ENCODE data around the gene TUBA1A.

DNA sequence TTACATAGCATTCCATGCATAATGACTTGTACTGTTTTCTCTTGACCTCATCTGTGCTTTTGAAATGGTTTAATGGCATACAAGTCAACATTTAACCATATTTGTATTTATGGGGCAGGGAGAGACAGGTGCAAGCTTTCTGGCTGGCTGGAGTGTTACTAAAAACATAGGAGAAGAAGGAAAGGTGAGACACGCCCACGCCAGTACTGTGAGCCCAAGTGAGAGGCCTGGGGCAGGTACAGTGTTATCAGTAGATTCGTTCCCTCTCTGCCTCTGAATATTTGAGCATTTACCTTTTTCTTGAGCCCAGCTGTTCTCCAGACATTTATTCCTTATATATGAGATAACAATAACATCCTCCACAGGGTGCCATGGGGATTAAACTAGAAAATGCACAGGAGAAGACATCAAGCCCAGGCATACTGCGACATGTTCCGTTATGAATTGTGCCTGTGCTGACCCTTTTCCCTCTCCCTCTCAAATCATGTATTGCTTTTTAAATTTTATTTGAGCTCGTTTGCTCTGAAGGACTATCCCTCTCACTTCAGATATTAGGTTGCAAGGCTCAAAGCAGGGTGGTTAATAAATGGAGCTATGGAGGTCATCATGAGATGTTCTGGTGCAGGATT lies 41.4 kb upstream of the TUBA1A start:
- TF ChIP-seq, protein P1, sequence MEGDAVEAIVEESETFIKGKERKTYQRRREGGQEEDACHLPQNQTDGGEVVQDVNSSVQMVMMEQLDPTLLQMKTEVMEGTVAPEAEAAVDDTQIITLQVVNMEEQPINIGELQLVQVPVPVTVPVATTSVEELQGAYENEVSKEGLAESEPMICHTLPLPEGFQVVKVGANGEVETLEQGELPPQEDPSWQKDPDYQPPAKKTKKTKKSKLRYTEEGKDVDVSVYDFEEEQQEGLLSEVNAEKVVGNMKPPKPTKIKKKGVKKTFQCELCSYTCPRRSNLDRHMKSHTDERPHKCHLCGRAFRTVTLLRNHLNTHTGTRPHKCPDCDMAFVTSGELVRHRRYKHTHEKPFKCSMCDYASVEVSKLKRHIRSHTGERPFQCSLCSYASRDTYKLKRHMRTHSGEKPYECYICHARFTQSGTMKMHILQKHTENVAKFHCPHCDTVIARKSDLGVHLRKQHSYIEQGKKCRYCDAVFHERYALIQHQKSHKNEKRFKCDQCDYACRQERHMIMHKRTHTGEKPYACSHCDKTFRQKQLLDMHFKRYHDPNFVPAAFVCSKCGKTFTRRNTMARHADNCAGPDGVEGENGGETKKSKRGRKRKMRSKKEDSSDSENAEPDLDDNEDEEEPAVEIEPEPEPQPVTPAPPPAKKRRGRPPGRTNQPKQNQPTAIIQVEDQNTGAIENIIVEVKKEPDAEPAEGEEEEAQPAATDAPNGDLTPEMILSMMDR (conservative IDR thresholded peaks at IDR 0.05; ENCODE audit: low read depth in 2 of 2), result no peak
- TF ChIP-seq EZH2 (IDR thresholded peaks at IDR 0.05; ENCODE audit: low read depth, unreplicated experiment) (no peak), POLR2AphosphoS5 (IDR thresholded peaks at IDR 0.05; ENCODE audit: low read depth) (no peak)
- TF ChIP-seq, protein P2, sequence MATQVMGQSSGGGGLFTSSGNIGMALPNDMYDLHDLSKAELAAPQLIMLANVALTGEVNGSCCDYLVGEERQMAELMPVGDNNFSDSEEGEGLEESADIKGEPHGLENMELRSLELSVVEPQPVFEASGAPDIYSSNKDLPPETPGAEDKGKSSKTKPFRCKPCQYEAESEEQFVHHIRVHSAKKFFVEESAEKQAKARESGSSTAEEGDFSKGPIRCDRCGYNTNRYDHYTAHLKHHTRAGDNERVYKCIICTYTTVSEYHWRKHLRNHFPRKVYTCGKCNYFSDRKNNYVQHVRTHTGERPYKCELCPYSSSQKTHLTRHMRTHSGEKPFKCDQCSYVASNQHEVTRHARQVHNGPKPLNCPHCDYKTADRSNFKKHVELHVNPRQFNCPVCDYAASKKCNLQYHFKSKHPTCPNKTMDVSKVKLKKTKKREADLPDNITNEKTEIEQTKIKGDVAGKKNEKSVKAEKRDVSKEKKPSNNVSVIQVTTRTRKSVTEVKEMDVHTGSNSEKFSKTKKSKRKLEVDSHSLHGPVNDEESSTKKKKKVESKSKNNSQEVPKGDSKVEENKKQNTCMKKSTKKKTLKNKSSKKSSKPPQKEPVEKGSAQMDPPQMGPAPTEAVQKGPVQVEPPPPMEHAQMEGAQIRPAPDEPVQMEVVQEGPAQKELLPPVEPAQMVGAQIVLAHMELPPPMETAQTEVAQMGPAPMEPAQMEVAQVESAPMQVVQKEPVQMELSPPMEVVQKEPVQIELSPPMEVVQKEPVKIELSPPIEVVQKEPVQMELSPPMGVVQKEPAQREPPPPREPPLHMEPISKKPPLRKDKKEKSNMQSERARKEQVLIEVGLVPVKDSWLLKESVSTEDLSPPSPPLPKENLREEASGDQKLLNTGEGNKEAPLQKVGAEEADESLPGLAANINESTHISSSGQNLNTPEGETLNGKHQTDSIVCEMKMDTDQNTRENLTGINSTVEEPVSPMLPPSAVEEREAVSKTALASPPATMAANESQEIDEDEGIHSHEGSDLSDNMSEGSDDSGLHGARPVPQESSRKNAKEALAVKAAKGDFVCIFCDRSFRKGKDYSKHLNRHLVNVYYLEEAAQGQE (IDR thresholded peaks at IDR 0.05; ENCODE audit: unreplicated experiment), result no peak

All from GM23338 (cell line).